ENCODE measurements around the gene DDX1.

The DDX1 gene

DNA sequence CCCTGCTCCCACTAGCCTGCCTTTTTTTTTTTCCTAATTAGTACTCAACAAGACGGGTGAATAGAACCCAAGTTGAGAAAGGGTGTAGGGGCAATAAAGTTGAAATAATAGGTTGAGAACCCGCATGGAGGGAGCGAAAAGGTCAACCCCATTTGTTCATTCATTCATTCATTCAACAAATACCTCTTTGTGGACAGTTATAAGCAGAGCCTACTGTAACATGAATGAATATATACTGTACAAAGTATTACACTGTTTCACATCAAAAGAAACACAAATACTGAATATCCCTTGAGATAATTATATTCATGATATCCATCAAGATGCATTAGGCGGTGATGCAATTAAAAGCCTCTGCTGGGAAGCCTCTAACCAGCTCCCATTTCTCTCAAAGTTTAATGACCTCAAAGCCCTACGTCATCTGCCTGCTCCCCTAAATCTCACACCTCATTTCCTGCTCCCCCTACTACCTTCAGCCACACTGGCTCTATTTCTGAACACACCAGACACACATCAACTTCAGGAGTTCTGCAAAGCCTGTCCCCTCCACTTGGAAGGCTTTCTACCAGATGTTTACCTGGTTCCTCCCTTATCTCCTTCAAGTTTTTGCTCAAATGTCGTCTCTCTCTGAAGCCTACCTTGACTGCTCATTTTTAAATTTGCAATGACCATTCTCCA is 29.2 kb upstream of the DDX1 start:
- no peak for DNase-seq

DNA sequence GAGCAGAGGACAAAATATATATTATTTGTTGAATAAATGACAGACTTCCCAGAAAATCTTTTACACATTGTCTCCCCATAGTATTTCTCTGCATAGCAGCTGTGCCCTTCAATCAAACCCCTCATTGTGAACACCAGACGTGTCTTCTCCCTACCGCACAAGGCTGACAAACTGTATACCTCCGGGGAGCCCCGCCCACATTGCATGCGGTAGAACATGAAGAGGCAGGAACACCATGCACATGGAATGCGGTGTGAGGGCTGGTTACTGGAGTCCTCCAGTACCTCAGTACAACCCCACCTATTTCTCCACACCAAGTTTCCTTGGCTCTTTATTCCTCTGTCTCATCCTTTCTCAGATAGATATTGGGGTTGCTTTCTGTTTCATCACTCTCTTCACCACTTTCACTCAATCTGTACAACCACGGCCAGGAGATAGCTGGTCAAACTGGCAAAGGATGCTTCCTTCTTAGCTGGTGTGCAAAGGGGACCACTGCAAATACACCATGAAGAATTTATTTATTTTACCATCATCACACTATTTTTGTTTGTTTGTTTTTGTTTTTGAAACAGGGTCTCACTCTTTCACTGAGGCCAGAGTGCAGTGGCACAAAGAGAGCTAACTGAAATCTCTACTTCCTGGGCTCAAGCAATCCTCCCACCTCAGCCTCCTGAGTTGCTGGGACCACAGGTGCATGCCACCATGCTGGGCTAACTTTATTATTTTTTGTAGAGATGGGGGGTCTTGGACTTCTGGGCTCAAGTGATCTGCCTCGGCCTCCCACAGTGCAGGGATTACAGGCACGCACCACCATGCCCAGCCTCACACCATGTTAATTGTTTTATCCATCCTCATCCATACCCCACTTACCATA is 28.2 kb upstream of the DDX1 start:
- DNase-seq: no peak

DNA sequence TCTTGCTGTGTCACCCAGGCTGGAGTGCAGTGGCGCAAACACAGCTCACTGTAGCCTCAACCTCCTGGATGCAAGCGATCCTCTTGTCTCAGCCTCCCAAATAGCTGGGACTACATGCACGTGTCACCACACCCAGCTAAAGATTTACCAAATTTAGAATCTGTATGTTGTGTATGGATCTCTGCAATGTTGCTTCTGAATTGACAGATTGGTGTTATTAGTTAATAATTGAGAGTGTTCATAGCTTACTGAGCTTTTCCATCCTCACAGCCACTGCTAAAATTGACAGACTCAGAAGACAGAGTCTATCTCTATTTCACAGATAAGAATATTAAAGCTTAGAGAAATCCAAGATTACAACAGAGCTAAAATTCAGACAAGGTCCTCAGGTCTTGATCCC is 26.3 kb upstream of the DDX1 start:
- no peak for DNase-seq

DNA sequence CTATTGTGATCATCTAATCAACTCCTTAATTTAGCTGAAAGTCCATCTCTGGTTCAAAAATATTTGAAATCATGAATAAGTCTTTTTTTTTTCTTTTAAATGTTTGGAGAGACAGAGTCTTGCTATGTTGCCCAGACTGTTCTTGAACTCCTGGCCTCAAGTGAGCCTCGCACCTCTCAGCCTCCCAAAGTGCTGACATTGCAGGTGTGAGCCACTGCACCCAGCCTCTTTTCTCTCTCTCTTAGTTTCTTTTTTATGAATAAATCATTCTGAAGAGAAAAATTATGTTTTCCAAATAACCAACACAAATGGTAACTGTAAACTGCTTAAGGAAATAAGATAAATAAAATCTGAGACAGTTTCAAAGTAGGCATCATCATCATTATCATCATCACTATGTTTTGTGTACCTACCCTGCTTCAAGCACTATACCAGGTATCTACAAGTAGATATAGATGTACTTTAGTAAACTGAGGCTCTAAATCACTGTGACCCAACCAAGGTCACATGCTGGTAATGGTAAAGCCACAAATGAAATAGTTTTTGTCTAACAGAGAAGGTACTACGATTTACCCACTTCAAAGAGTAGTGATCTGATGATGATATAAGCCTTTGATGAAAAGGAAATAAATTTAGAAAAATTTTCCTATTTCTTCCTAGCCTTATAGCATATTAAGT is 25.5 kb upstream of the DDX1 start:
- no peak for DNase-seq

DNA sequence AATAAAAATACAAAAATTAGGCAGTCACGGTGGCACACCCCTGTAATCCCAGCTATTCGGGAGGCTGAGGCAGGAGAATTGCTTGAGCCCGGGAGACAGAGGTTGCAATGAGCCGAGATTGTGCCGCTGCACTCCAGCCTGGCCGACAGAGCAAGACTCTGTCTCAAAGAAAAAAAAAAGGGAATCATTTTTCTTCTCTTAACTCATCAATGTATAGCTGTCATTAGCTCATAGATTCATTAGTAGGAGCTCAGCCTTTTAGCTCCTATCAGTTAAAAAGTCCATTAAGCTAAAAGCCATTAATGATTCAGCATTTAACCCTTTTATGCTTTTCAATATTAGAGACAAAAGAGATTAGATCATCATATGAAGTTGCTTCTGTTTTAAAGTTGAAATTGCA is 24.8 kb upstream of the DDX1 start:
- no peak for DNase-seq

DNA sequence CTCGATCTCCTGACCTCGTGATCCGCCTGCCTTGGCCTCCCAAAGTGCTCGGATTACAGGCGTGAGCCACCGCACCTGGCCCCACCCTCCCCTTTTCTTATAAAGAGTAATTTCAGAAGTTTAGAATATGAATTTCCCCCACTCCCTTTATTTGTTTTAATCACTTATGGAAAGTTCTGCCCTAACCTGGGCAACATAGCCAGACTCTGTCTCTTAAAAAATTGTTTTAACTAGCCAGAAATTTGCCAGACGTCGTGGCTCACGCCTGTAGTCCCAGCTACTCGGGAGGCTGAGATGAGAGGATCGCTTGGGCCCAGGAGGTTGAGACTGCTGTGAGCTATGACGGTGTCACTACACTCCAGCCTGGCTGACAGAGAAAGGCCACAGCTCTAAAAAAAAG is 22.8 kb upstream of the DDX1 start:
- no peak for DNase-seq

DNA sequence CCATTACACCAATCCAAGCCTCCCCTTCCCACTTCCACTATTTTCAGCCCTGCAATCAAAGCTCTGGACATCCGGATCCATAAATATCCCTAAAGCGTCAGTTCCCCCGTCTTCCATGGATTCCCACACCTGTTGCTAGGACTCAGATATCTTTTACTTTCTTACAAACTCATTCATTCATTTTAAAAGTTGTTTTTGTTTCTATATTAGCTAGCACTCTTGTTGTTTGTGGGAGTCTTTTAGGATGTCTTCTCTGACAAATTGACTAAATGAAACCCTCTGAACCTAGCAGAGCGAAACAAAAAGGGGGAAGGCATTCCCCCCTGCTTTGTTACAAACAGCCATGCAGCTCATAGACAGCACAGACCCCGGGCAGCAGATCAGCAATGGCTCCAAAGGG is 21.6 kb upstream of the DDX1 start:
- no peak for DNase-seq

DNA sequence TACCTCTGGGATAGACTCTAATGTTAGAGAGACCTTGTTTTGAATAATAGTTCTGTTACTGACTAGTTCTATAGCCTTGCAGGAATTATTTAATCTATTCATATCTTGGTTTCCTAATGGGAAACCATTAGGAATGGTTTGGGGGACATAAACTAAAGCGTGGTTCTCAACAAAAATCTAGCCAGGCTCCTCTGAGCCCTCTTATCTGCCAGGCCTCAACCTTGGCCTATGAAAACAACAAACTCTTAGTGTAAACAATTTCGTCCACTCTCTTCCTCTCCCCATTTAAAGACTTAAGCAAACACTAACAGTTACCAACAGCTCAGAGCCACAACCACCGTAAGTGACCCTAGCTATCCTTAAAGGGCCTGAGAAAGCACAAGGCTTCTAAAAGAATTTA is 19.9 kb upstream of the DDX1 start:
- DNase-seq: no peak

DNA sequence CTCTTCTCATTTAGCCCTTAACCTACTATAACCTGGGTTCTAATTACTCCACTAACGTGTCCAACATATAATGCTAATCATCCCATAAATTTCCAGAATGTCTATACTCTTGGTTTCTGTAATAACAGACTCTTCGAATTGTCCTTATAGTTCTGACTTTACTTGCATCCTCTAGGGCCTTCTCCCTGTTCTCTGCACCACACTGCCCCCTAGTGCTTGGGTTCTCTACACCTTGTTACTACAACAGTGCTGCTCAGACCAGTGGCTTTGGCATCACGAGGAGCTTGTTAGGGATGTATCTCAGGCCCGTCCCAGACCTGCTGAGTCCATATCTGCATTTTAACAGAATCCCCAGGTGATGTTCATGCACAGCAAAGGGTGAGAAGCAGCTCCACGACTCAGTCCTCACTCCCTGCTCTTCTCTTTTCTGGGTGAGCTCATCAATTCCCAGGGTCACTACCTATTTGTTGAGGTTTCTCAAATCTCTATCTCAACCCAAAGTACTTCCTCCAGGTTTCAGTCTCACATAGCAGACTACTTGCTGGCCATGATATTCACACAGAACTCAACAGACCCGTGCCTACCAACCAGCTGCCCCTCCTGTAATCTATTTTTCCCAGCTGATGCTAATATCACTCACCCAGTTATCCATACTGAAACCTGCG is 14.5 kb upstream of the DDX1 start:
- DNase-seq: peak; percentile 76

DNA sequence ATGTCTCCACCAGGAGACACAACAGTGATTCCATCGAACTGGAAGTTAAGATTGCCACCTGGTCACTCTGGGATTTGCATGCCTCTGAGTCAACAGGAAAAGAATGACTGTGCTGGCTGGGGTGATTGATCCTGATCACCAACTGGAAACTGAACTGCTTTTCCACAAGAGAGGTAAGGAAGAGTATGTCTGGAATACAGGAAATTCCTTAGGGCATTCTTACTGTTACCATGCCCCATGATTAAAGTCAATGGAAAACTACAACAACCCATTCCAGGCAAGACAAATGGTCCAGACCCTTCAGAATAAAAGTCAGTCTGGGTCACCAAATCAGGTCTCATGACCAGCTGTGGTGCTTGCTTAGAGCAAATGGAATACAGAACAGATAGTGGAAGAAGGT is 12.0 kb upstream of the DDX1 start:
- DNase-seq: peak; percentile 48

DNA sequence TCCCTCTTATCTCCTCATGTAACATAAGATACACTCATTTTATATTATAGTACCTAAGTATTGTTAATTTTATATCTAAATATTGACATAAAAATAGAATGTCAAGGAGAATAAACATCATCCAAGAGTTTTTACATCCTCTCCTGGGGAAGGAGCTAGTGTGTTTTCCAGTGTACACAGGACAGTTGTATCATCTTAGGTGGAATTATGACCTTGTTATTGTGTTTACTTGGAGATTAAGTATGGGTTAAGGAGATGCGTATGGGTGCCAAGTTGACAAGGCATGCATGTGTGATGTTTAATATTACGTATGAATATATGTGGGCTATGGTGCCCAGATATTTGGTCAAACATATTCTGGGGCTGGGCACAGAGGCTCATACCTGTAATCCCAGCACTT is 11.2 kb upstream of the DDX1 start:
- no peak for DNase-seq

DNA sequence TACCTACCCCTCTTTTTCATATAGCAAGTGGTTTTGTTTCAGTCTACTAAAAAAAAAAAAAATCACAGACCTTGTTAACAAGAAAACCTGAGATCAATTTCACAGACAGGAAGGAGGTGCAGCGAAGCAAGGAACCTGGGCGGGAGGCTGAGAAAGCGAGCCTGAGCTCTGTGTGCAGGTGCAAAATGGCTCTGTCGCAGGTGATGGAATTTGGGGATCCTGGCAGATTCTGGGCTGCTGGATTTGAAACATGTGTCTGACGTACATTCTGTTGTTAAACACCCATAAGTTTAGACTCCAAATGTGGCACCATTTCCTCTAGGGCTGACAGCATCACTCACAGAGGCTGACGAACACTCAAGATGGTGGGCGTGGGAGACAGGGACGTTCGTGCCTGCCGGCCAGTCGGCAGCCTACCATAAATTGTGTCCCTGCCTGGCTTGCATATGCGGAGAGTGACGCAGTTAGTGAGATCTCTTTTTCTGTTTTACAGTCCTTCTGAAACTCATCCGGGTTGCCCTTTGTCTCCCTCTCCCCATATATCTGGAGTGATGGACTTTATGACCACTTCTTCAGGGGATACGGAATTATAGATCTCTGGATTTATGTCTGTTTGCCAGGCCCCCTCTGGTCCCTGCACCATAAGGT is 8.8 kb upstream of the DDX1 start:
- DNase-seq: no peak

DNA sequence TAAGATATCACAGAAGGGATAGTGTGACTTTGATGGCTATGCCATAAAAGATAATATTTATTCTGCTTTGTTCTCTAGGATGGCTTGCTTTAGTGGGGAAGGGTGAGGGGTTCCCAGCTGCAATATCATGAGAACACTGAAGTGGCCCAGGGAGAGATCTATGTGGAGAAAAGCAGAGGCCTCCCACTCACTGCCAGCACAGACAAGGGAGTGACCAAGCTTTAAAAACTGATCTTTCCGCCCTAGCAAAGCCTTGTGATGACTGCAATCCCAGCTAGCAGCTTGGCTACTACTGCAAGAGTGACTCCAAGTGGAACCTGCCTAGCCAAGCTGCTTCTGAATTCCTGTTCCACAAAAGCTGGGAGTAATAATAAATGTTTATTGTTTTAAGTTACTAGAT is 7.8 kb upstream of the DDX1 start:
- DNase-seq: no peak

DNA sequence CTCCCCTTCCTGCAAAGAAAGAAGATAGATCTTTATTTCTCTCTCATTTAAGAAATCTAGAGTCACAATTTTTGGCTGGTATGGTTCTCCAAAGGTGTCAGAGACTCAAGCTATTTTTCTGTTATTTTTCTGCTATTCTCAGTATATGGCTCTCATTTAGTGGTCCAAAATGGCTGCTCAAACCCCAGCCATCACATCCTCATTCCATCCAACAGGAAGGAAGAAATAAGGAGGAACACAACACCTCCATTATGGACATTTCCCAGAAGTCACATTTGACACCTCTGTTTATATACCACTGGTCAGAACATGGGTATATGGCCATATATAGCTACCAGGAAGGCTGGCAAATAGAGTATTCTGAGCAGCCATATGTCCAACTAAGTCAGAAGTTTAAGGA is 7.4 kb upstream of the DDX1 start:
- DNase-seq: no peak

DNA sequence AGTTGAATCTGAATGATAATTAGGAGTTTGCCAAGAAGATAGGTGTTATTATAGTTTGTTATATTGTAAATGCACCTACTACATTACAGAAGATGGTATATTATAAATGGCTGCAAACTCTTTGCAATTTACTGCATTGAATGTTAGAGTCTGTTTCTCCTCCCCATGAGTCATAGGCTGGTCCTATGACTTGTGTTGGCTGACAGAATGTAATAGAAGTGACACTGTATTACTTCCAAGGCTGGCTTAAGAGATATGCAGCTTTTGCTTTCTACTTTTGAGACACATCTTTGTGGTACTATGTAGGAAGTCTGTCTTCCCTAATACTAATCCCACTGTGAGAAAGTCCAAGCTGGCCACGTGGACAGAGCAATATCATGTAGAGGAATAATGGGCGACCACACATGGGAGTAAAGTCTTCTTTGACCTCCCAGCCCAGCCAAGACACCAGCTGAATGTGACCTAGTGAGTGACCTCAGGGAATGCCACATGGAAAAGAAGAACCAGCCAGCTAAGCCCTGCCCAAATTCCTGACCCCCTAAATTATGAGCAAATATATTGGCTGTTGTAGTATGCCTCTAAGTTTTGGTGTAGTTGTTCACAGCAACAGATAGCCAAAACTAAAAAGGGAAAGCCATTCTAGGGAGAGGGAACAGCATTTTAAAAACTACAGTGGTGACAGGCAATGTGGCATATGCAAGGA is 6.8 kb upstream of the DDX1 start:
- DNase-seq: no peak

DNA sequence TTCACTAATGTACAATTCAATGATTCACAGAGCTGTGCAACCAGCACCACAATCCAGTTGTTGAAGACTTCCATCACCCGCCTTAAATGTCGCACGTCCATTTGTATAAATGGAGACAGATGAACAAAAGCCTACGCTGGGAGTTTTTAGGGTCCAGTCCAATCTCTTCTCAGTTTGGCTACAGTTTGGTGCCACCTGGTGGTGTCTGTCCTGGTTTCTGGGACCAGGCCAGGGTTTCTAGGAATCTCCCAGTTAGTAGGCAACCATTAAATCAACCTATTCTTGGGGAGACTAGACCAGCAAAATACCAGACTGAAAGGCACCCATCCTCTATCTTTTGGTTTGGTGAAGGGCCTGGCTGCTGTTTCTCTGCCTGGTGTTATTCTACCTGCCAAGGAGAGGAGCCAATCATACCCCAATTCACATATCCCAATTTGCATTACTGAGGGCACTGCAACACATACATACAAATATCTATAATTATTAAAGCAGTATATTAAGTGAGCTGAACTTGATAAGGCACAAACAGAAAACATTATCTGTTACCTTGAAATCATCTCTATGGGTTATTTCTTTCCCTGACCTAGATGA is 3.2 kb upstream of the DDX1 start:
- DNase-seq: peak; percentile 63

DNA sequence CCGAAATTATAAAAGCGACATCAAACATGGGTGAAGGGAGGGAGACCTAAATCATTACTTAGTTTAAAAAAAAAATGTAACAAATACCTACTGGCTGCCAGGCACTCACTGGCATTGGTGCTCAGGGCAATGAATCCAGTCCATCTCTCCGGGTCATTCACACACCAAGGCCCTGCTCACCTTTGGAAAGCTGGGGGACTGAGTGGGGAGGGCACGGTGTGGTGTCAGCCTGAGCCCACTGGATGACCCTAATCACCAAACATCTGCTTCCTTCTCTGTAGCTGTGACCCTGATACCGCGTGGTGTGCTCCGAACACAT is 336 bp upstream of the DDX1 start:
- no peak for DNase-seq

DNA sequence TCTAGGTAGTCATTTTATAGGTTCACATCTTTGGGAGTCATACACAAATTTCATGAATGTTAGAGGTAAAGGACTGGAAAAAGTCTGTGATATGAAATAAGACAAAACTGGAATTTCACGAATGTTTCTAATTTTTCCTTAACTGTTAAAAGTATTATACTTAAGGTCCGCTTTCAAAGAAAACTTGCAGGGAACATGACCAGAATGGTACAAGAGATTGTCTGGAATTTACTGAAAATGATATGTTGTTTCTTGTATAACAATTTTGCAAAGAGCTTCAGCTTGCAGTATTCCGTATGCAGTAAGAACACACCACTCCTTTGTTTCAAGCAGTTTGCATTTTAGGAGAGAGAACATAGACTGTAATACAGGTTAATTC is 1.6 kb downstream of the DDX1 start:
- no peak for DNase-seq

DNA sequence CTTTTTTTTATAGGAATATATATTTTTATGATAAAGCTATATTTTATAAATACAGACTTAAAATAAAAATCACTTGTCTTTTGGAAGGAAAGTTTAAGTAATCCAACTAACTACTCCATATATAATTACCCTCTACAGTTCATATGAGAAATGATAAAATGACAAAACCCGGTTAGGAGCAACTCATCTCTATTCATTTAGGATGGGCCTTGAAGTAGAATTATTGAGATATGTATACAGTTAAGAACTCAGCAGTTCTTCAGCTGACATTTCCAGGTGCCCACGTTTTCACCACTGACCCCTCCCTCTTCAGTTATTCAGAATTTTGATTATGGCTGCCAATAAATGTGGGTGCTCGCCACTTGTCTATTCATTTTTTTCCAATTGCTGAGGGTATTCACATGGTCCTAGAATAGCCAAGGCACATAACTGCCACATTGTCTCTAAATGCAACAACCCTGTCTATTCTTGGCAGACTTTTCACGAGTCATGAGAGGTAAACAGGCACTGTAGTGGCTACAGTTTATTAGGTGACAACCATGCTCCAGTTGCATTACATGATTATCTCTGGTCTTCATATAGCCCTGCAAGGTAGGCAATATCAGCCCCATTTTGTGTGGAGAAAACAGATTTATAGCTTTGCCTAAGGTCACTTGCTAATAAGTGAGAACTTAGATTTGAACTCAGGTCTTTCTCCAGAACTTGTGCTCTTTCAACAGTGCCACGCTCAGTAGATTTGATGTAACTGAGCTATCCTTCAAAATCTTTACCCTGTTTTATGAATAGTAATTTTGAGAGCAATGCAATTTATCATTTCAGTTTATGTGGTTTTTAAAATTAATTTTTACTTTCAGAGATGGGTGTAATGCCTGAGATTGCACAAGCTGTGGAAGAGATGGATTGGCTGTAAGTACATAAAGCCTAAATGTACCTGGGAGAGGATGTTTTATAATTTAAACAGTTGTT is 2.9 kb downstream of the DDX1 start:
- no peak for DNase-seq

DNA sequence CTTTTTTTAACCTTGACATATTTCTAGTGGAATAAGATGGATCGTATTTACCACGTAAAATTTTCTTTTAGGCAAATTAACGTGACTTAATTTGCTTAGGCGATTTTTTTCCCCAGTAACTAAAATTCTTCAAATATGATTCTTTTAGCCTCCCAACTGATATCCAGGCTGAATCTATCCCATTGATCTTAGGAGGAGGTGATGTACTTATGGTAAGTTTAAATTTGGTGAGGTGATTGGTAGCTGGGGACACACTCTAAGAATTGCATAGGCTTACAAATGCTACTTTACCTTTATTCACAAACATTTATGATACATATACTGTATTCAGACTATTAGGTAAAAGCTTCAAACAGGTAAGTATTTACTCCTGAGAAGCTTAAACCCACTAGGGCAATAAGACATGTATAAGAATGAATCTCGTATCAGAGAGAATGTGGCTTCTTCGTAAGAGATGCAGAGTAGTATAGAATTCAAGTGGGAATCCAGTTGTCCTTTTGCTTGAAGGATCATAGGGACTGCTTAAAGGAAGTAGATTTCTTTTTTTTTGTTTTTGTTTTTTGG is 3.8 kb downstream of the DDX1 start:
- DNase-seq: no peak

DNA sequence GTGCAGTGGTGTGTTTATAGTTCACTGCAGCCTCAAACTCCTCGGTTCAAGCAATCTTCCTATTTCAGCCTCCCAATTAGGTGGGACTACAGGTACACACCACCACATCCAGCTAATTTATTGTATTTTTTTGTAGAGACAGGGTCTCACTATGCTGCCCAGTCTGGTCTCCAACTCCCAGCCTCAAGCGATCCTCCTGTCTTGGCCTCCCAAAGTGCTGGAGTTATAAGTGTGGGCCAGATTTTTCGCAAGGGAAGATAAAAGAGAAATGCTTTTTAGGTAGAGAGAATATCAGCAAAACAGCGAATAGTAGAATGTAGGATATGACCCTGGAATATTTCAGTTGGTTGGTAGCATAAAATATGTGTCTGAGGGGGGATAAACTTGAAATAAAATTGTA is 4.3 kb downstream of the DDX1 start:
- DNase-seq: no peak

Data from fibroblast of skin of right biceps (primary cell).